Suppressor macrophage treated with lipopolysaccharide for 1 hour (primary cell): ENCODE measurements around the gene PCNX1.
"Not testable (repeated sequence)": the region's sequence is repeated elsewhere in the genome, so short reads cannot be mapped to it uniquely, and the experiment has no call there.

Source experiments
- DNase-seq, 3 donors: peaks; one replicate each; pipeline ENCODE4 v3.0.0-alpha.2; 2020 to 2022

The PCNX1 gene

DNA sequence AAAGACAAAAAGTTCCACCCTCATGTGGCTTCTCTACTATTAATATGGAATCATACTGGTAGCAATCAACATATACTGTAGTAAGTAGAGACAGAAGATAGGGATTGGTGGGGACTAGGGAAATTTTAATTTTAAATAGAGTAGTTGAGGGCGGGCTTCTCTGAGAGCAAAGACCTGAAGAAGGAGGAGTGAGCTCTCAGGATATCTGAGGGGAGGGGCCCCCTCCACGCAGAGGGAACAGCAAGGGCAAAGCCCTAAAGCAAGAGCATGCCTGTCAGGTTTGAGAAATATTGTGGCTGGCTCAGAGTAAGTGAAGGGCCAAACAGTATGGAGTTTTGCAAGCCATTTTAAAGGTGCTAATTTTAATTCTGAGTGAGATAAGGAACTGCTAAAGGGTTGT, 64.3 kb downstream of the PCNX1 start:
- no peak for DNase-seq

DNA sequence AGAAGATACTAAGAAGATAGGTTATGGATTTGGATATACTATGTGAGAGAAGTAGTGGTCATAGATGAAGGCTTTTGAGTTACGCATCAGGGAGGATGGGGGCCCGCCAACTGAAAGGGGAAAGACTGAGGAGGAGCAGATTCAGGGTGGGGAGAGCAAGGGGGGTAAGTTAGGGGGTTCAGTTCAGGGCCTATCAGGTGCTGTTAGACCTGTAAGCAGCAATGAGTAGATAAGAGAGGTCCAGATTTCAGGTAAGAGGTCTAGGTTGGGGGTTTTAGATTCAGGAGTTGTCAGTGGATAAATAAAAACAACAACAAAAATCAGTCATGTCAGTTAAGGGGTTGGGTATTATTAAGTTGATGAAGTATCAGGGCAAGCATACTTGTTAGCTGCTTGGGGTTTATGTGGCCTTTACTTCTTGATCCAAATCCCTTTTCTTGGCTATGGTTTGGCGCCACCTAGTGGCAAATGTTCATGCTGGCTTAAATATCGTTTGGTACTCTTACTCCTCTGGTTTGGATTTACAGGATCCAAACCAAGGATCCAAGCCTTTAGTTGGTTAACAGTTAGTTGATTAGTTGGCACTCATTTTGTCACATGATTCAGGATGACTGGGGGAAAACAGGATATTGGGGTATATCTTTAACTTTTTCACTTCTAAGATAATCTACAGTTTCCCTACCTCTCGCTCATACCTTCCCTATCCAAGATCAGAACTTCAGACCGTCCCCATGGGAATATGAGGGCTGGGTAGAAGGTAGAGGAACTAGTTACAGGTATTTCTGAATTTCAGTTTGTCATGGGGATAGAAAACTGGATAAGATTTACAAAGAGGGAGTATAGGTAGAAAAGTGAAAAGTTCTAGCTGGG, 65.1 kb downstream of the PCNX1 start:
- DNase-seq: peak; percentile 90 to 93 (median 91)

DNA sequence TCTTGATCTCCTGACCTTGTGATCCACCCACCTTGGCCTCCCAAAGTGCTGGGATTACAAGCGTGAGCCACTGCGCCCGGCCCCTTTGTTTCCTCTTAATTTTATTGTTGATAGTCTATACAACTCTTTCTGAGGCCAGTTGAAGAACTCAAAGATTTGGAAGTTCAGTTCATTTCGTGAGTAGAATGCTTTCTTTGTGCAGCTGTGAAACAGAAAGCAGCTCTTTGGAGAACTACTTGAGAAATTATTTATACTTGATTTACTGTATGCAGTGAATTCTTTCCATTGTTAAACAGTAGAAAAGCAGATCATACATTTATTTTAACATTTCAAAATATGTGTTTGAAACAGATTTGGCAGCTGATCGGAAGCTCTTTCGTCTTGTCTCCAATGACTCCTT, 69.3 kb downstream of the PCNX1 start:
- DNase-seq: no peak

DNA sequence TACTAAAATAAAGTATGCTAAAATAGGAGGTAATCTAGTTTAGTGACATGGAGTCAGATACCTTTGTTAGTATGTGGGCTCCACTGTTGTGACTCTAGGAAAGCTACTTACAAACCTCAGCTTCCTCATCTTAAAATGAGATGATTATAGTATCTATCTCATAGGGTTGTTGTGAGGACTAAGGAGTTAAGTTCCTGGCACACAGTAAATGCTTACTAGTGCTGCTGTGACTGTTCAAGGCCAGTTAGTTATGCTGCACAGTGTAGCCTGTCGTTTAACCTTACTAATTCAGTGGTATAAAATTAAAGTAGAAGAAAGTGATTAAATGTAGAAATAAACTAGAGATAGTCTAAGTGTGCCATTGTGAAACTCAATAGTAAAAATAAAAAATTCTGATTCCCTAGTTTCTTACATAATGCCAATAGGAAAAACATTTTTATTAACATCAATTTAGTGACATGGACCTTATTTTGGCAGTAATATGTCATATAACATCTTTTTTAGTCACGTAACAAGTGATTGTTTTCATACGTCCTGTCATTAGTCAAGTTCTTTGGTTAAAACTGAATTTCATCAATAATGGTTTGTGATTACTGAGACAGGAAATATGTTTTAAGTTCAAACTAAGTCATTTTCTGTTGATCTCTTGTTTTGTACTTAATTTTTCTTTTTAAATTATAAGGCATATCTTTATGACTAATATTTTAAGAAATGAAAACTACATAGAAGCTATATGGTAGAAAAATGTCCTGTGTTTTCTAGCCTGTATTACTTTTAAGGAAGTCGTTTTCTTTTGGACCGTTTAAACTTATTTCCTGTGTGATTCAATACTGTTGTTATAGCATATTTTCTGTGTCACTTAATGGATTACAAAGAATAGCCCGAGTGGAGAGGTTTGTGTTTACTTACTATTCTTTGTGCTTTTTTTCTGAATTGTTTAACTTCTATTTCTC, 74.0 kb downstream of the PCNX1 start:
- peak; percentile 7 to 62 (median 62) for DNase-seq

DNA sequence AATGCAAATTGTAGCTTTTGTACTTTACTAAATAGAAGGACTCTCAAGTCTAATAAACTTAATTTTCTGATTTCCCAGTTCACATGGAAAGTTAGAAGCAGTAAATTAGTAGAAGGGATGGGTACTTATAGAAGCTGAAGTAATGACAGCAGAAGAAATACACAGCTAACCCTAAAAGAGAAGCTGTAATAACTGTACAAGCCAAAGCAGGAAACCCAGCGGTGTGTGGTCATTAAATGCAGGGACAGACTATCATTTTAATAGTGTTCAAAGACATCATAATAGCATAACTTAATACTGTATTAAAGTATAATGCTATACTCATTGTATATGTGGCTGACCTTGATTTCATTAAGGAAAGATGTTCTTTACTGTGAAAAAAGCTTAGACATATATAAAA, 74.9 kb downstream of the PCNX1 start:
- peak in 2 of 3 donors; percentile 13 to 19 for DNase-seq

DNA sequence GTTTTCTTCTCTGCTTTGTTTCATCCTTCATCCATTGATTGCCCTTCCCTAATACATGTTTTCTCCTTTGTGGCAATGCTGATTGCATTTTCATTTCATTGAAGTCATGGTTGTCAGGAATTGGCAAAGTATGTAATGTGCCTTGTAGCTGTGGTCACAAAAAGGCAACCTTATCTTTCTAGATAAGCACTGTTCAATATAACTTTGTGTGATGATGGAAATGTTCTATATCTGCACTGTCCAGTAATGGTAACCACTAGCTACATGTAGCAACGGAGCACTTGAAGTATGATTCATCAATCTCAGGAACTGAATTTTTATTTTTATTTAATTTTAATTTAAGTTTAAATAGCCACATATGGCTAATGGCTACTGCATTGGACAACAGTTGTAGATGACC, 79.8 kb downstream of the PCNX1 start:
- DNase-seq: no peak

DNA sequence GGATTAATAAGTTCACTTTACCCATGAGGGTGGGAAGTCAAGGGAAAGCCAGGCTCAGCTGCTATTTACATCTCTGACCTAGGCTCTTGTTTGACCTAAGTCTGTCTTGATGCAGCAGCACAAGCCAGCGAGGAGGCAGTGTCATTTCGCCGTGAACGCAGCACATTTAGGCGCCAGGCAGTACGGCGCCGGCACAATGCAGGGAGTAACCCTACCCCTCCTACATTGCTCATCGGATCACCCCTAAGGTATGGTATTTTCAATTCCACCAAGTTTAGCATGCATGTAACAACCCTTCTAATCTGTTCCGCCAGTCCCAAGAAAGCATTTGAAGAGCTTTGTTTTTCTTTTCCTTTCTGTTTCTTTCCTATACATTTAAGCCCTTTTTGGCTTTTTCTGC, 81.2 kb downstream of the PCNX1 start:
- DNase-seq: no peak

DNA sequence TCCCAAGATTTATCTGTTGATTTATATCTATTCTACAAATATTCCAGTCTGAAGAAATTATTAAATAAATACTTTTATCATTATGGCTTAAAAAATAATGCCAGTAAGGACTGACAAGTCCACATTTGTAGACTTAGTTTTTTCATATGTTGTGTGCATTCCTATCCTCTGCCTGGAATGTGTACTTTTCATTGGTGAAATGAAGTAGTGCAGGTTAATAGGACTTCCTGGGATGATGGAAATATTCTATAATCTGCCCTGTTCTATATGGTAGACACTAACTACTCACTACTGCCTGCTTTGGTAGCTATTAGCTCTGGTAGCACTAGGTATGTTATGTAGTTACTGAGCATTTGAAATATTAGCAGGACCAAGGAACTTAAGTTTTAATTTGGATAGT, 86.7 kb downstream of the PCNX1 start:
- no peak for DNase-seq

DNA sequence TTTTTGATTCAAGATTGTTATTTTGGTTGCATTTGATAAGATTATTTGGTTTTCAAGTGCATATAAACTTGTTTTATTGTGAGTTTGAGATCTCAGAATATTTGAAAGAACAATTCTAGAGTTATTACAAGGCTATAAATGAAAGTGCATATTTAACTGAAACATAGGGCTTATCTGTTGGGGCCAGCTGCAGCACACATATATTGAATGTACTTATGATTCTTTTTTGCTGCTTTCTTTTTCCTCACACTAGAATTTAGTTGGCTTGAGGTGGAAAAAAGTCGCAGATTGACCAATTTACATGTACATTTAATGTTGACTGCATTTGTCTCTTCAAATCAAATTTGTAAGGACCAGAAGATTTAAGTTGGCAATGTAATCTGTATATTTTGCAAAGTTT, 88.0 kb downstream of the PCNX1 start:
- no peak for DNase-seq

DNA sequence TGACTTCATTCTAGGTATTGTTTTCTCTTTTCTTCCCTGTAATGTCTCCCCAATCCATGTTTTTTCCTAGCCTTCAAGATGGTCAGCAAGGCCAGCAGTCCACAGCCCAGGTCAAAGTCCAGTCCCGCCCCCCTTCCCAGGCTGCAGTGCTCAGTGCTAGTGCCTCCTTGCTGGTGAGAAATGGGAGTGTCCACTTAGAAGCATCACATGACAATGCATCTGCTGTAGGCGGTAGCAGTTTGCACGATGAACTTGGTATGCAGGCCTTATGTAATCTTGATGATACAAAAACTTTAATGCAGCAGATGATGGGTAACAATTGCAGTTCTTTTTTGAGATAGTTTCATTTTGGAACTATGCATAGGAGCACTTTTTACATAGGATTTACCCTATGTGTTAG, 88.4 kb downstream of the PCNX1 start:
- peak; percentile 12 to 38 (median 27) for DNase-seq

DNA sequence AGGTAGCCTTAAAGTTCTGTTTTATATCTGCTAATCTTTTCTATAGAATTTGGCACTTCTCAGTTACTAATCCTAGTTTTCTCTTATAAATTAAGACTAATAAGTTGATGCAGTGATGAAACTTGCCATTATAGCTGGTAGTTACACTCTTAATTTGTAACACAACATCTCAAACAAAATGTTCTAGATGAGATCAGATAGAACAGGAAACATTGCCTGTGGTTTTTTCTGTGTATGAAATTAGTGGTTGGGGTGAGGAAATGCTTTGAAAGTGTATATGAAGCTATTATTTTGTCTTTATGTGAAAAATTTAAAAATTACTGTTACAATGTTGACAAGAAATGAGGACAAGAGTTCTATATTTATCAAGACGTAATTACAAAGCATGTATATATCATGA, 91.9 kb downstream of the PCNX1 start:
- DNase-seq: peak in 2 of 3 donors; percentile 21 to 28

DNA sequence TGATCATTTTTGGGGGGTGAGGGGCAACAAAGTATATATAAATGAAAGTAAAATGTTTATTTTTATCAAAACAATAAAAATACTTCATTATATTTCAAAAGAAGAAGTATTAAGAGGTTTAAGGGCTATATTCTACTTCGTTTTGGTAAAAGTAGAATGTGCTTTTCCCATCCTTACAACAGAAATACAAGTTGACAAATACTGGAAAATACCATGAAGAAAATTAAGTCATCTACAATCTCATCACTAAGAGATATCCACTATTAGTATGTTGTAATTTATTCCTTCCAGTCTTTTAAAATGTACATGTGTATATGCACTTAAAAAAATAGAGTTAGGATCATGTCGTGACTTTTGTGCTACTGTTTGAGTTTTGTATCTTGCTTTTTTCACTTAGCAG, 92.8 kb downstream of the PCNX1 start:
- peak in 2 of 3 donors; percentile 45 to 54 for DNase-seq

DNA sequence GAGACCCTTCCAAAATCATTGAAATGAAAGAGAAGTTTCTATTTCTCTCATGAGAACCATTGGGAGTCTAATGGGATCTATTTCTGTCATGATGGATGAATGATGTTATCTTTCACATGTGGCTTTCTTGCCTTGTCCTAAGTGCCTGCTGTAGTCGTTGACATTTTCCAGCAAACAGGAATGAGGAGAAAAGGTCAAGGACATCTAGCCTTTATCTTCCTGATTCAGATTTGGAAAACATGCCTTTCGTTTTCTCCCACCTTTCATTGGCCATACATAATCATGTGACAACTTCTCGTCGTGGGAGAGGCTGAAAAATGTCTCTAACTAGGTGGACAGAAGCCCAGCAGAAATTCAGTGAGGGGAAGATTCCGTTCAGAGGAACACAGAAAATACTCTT, 94.5 kb downstream of the PCNX1 start:
- DNase-seq: no peak

DNA sequence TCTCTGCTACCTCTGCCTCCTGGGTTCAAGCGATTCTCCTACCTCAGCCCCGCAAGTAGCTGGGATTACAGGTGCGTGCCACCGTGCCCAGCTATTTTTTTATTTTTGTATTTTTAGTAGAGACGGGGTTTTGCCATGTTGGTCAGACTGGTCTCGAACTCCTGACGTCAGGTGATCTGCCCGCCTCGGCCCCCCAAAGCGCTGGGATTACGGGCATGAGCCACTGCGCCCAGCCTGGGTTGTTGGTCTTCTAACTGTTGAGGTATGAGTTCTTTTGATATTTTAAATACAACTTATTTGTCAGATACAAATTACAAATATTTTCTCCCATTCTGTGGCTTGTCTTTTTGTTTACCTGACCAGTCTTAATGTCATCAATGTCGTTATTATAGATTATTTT, 95.9 kb downstream of the PCNX1 start:
- DNase-seq: no peak

DNA sequence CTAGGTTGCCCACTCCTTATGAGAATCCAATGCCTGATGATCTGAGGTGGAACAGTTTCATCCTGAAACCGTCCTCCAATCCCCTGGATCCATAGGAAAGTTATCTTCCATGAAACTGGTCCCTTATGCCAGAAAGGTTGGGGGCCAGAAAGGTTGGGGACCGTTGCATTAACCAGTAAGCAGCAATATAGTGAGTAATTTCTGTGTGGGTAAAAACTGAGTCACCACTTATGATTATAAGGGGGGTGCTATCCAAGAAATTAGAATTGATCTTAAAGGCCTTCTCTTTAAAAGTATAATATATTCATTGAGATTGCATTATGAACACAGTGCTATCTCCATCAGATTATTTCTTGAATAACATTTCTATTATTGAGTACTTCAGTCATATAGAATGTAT, 97.2 kb downstream of the PCNX1 start:
- DNase-seq: no peak

DNA sequence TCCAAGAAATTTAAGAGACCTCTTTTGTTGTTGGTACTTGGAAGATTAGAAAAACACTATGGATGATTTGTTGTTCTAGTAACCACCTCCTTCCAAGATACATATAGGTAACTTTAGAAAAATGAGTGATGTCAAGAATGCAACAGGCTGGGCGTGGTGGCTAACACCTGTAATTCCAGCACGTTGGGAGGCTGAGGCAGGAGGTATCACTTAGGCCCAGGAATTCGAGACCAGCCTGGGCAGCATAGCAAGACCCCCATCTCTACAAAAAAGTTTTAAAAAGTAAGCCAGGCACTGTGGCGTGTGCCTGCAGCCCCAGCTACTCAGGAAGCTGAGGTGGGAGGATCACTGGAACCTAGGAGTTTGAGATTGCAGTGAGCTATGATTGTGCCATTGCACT, 97.8 kb downstream of the PCNX1 start:
- no peak for DNase-seq

DNA sequence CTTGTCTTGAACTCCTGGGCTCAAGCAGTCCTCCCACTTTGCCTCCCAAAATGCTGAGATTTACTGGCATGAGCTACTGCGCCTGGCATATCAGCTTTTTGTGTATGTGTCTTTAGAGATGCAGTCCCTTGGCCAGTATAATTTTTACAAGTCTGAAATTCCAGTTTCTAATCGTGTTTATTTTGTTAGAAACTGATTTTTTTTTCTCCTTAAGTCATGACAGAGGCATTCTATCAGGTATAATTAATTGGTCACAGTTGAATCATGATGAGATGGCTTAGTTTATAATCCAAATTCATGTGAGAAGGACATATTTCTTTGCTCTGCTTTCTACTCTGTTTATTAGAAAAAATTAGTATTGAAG, 98.9 kb downstream of the PCNX1 start:
- DNase-seq: no peak

DNA sequence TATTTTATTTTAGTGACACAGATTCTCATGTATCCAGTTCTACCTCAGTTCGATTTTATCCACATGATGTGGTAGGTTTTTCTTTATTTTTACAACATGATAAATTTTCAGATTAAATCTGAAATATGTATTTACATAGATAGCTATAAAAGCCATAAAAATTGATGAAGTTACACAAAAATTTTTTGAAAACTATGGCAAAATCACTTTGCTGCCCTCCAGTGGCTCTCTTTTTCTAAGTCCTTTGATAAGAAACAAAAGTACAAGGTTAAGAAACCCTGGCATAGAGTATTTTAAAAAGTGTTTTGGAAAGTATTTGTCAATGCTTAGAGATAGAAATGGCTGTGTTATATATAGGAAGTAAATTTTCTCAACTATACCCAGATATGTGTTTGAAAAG, 104.2 kb downstream of the PCNX1 start:
- no peak for DNase-seq

DNA sequence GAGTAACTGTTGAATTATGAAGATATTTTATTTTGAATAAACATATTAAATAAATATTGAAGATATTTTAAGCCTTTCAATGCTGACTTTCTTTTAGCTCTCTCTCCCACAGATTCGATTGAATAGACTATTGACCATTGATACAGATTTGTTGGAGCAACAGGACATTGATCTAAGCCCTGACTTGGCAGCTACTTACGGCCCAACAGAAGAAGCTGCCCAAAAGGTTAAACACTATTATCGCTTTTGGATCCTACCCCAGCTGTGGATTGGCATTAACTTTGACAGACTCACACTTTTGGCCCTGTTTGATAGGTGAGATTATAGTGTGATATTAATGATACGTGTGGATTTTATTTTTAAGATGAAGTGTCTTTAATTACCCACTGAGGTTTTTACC, 105.6 kb downstream of the PCNX1 start:
- no peak for DNase-seq

DNA sequence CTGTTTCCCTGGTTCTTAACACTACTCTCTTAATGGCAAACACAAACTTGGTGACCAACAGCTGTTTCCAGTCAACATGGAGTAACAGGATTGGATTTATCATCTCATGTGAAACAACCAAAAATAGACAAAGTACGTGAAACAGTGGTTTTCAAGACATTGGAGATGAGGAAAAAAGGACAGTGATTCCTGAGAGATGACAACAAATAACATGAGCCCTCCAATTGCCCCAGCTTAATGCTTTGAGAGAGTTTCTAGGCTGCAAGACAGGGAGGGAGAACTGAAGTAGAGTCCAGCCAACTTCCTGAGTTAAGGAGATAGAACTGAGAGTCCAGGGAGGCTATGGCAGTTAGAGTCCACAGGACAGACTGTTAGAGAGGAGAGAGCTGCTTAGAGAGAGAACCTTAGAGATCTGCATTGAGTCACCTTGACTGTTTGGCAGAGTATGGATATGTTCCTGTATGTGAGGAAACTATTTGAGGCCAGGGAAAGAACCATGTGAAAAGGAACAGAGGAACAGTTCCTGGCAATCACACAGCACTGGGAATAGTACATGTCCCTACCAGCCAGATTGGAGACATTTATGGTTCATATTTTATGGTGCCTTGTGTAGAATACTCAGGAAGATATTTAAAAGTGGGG, 106.4 kb downstream of the PCNX1 start:
- no peak for DNase-seq

DNA sequence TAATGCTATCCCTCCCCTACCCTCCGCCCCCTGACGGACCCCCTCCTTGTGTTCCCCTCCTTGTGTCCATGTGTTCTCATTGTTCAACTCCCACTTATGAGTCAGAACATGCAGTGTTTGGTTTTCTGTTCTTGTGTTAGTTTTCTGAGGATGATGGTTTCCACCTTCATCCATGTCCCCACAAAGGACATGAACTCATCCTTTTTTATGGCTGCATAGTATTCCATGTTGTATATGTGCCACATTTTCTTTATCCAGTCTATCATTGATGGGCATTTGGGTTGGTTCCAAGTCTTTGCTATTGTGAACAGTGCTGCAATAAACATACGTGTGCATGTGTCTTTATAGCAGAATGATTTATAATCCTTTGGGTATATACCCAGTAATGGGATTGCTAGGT, 112.7 kb downstream of the PCNX1 start:
- not testable (repeated sequence) for DNase-seq

DNA sequence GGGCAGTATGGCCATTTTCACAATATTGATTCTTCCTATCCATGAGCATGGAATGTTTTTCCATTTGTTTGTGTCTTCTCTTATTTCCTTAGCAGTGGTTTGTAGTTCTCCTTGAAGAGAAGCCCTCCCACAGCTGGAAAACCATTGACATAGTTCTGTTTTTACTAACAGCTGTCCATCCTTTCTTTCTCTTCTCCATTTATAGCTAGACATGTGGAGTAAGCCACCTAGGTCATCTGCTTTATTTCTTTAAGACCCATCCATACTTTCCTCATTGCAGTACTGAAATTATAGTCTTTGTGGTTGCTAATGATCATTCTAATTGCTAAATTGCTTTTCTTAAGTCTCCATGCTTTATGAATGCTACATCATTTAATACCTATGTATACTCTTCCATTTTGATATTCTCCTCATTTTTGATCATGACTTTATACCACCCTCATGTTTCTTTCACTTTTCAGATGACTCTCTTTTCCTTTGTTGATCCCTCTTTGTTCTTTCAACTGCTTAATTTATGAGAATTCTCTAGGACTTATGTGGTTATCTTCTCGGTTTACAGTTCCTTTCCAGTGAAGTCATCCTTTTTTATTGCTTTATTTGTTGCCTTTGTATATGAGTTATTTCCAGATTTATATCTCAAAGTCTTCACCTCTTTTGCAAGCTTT, 114.2 kb downstream of the PCNX1 start:
- DNase-seq: no peak
